D721Med (cell line): ENCODE data around the gene PNKP.

Experiments used
- DNase-seq: peaks from one replicate; pipeline ENCODE4 v3.0.0; 2011; ENCODE audit warnings: low spot score; ENCODE audit not compliant: insufficient read length
- FAIRE-seq: peaks from 2 replicates; lab custom pipeline; 2011; peaks lifted over from hg19 to GRCh38; lab: Jason Lieb, UNC
- TF ChIP-seq, protein P1 (sequence below): IDR thresholded peaks from 2 replicates; pipeline ENCODE4 v1.5.1; 2012; ENCODE audit warnings: mild to moderate bottlenecking, control low read depth; ENCODE audit not compliant: insufficient read depth; ENCODE audit errors: missing control alignments

The PNKP gene

DNA sequence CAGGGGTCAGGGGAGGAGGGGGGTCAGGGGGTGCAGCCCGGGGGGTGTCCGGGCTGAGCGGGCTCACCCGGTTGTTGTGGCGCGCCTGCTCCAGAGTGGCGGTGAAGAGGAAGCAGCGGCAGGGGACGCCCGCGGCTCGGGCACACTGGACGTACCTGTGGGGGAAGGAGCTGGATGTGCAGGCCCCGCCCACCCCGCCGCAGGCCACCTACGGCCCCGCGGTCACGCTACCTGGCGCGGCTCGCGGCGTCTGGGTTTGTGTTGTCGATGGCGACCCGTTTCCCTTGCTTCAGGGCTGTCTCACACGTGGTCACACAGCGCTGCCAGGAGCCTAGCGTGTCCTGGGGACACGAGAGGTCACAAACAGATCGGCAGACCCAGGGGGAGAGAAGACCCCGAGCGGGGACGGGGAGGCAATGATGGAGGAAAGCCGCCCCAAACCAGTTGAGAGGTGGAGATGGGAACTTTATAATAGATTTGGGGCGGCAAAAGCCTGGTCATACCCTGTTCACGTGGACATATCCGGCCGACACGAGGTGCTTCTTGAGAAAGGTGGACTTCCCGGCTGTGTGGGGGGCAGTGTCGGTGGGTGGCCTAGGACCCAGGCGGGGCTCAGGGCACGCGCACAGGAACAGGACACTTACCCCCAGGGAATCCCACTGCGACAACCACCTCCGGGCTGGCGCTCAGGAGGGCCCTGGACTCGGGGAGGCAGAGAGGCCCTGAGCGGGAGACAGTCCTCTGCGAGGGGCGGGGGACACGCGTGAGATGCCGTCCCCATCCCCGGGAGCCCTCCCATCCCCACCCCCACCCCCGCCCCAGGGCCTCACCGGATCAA, 5.6 kb downstream of the PNKP start:
- FAIRE-seq (no peak), DNase-seq (no peak)
- TF ChIP-seq, protein P1, sequence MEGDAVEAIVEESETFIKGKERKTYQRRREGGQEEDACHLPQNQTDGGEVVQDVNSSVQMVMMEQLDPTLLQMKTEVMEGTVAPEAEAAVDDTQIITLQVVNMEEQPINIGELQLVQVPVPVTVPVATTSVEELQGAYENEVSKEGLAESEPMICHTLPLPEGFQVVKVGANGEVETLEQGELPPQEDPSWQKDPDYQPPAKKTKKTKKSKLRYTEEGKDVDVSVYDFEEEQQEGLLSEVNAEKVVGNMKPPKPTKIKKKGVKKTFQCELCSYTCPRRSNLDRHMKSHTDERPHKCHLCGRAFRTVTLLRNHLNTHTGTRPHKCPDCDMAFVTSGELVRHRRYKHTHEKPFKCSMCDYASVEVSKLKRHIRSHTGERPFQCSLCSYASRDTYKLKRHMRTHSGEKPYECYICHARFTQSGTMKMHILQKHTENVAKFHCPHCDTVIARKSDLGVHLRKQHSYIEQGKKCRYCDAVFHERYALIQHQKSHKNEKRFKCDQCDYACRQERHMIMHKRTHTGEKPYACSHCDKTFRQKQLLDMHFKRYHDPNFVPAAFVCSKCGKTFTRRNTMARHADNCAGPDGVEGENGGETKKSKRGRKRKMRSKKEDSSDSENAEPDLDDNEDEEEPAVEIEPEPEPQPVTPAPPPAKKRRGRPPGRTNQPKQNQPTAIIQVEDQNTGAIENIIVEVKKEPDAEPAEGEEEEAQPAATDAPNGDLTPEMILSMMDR, result no peak

DNA sequence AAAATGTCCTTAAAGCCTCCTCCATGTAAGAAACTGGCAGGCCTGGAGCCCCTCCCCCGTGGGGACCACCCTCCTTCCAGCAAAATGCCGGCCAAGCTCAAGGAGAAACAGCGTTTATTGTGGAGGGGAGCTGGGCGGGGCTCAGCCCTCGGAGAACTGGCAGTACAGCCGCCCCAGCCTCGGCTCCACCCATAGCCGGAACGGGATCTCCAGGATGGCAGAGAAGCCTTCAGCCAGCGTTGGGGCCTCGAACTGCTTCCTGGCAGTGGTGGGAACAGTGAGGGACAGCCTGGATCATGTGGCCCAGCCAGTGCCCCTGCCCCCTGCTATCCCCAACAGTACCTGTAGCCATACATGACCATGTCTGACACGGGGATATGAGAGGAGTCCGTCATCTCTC, 6.3 kb downstream of the PNKP start:
- FAIRE-seq (no peak), DNase-seq (no peak)
- TF ChIP-seq, protein P1, result no peak

DNA sequence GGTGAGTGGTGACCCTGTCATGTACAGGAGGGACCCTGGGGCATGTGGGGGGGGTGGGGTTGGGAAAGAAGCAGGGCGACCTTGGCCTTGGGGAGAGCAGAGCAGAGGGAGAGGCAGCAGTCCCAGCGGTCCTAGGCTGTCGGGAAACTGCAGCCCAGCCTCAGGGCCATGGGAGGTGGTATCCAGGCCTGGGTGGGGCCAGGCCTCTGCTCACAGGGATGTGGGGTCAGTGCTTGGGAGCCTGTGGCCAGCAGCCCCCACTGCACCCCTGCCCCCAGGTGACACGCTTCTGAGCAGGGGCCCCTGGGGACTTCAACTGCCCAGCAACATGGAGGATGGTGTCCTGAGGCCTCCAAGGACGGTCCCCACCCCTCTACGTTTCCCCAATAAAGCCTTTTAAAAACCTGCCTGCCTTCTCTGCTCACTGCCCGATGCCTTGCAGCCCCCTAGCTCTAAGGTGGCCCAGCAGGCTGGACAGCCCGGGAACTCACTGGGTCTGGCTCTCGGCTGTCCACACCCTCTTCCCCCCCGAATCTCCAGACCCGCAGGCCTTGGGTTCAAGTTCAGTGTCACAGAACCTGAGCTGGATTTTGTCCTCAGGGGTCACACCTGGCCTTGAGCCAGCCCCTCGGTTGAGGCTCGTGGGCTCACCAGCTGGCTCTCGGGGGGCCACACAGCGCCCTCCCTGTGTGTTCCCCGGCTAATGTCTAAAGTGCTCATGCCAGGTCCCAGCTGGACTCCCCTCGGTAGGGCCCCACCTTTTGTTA, 6.9 kb downstream of the PNKP start:
- FAIRE-seq, result no peak
- DNase-seq, result no peak
- TF ChIP-seq, protein P1, result no peak

DNA sequence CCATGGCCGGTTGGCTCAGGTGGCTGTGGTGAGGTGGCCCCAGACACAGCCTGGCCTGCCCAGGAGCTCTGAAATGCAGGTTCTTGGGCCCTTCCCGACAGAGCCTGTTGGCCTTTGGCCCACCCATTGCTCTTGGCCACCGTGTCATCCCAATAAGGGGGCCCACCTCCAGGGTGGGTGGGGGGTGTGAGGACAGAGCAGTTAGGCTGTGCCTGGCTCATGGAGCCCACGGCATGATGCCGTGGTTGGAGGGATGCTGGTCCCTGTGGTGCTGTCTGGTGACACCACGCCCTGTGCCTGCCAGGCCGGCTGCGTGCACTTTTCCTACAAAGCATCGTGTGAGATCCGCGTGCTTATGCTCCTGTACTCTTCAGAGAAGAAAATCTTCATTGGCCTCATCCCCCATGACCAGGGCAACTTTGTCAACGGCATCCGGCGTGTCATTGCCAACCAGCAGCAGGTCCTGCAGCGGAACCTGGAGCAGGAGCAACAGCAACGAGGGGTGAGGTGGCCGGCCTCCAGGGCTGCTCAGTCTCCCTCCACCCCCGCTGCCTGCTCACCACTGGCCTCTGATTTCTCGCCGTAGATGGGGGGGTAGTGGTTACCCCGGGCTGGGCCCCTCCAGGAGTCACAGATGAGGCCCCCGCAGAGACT, 7.6 kb downstream of the PNKP start:
- FAIRE-seq (no peak), DNase-seq (no peak)
- TF ChIP-seq, protein P1, result no peak

DNA sequence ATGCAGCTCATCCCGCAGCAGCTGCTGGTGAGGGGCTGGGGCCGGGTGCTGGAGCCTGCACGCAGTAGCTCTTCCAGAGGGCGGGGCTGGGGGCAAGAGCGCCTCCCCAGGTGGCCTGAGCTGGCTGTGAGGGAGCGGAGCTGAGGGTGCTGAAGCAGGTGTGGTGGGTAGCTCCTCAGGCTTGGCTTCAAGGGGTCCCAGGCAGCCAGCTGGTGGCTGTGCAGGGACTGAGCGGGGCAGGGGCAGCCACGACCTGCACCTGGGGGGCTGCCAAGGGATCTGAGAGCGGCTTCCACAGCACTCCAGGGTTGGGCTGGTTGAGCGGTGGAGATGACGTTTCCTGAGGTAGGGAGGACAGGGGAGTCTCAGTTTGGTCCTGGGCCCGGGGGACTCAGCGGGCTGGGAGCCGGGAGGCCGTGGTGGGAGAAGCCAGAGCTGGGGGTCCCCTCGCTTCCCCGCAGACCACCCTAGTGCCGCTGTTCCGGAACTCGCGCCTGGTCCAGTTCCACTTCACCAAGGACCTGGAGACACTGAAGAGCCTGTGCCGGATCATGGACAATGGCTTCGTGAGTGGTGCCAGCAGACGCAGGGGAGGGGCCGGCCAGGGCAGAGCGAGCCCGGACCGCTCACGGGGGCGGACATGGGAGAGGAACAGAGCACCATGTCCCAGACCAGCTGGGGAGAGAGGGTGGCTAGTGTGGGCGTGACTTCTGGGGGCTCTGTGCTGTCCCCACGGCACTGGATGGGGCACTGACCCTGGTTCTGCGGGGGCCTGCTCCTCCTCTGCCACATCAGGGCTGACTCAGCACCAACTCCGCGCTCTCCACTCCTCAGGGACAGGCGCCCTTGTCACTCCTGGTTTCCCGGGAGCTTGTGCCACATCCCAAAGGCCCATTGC, 9.0 kb downstream of the PNKP start:
- DNase-seq (peak; percentile 27), FAIRE-seq (no peak)

DNA sequence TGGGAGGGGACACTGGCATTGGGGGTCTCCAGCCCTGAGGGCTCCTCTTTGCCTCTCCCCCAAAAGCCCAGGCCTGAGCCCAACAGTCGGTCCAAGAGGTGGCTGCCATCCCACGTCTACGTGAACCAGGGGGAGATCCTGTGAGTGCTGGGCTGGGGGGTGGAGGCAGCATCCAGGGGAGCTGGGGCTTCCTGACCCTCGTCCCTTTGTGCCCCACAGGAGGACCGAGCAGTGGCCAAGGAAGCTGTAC, 9.6 kb downstream of the PNKP start:
- TF ChIP-seq, protein P1, result no peak

More for the DNA sequence above, 9.0 kb downstream of the PNKP start:
- TF ChIP-seq, protein P1, result no peak

More for the DNA sequence above, 9.6 kb downstream of the PNKP start:
- peak; percentile 11 for DNase-seq
- no peak for FAIRE-seq
